IPS-18a (cell line): ENCODE measurements around the gene NOMO2.
"Not testable (repeated sequence)": the region's sequence is repeated elsewhere in the genome, so short reads cannot be mapped to it uniquely, and the experiment has no call there.

Source experiments
- H3K27ac ChIP-seq: one replicate; pipeline ENCODE4 v1.5.1; 2013; ENCODE audit warnings: low read length
- H3K27me3 ChIP-seq: one replicate; pipeline ENCODE4 v1.6.1; 2013; ENCODE audit warnings: mild to moderate bottlenecking, low read length; ENCODE audit not compliant: control insufficient read depth, insufficient read depth
- H3K36me3 ChIP-seq: one replicate; pipeline ENCODE4 v1.6.1; 2013; ENCODE audit warnings: low read depth, low read length; ENCODE audit not compliant: control insufficient read depth
- H3K4me1 ChIP-seq: one replicate; pipeline ENCODE4 v1.6.1; 2013; ENCODE audit warnings: low read depth, low read length; ENCODE audit not compliant: control insufficient read depth
- H3K4me3 ChIP-seq: one replicate; pipeline ENCODE4 v1.5.1; 2013; ENCODE audit warnings: low read length
- H3K9ac ChIP-seq: one replicate; pipeline ENCODE4 v1.6.1; 2013; ENCODE audit warnings: mild to moderate bottlenecking, low read length, moderate library complexity
- H3K9me3 ChIP-seq: one replicate; pipeline ENCODE4 v1.6.1; 2013; ENCODE audit warnings: low read depth, low read length; ENCODE audit not compliant: control insufficient read depth

Gene NOMO2

GRCh38 chr16:18535519-18536168 is 26.3 kb downstream of the NOMO2 start:
- not testable (repeated sequence) for H3K27me3 ChIP-seq, H3K4me1 ChIP-seq, H3K27ac ChIP-seq, H3K4me3 ChIP-seq, H3K9ac ChIP-seq, H3K9me3 ChIP-seq, H3K36me3 ChIP-seq

- H3K4me1 ChIP-seq, H3K36me3 ChIP-seq, H3K4me3 ChIP-seq, H3K27me3 ChIP-seq, H3K9ac ChIP-seq, H3K27ac ChIP-seq, H3K9me3 ChIP-seq: not testable (repeated sequence)
Observed at GRCh38 chr16:18534308-18534707, 27.6 kb downstream of the NOMO2 start.

- not testable (repeated sequence) for H3K9me3 ChIP-seq, H3K27ac ChIP-seq, H3K4me3 ChIP-seq, H3K36me3 ChIP-seq, H3K4me1 ChIP-seq, H3K9ac ChIP-seq, H3K27me3 ChIP-seq
Observed at GRCh38 chr16:18531323-18531722, 30.6 kb downstream of the NOMO2 start.

- H3K4me1 ChIP-seq, H3K27me3 ChIP-seq, H3K9me3 ChIP-seq, H3K9ac ChIP-seq, H3K36me3 ChIP-seq, H3K27ac ChIP-seq, H3K4me3 ChIP-seq: not testable (repeated sequence)
Observed at GRCh38 chr16:18530329-18530728, 31.6 kb downstream of the NOMO2 start.

- not testable (repeated sequence) for H3K36me3 ChIP-seq, H3K27me3 ChIP-seq, H3K27ac ChIP-seq, H3K4me3 ChIP-seq, H3K9ac ChIP-seq, H3K9me3 ChIP-seq, H3K4me1 ChIP-seq
Observed at GRCh38 chr16:18526547-18526946, 35.4 kb downstream of the NOMO2 start.

GRCh38 chr16:18525882-18526482 is 35.9 kb downstream of the NOMO2 start:
- not testable (repeated sequence) for H3K4me3 ChIP-seq, H3K27ac ChIP-seq, H3K36me3 ChIP-seq, H3K27me3 ChIP-seq, H3K4me1 ChIP-seq, H3K9me3 ChIP-seq, H3K9ac ChIP-seq

GRCh38 chr16:18522637-18523036 is 39.3 kb downstream of the NOMO2 start:
- H3K9ac ChIP-seq, H3K27ac ChIP-seq, H3K4me3 ChIP-seq, H3K4me1 ChIP-seq, H3K9me3 ChIP-seq, H3K36me3 ChIP-seq, H3K27me3 ChIP-seq: not testable (repeated sequence)

GRCh38 chr16:18521445-18522181 is 40.3 kb downstream of the NOMO2 start:
- not testable (repeated sequence) for H3K27ac ChIP-seq, H3K27me3 ChIP-seq

GRCh38 chr16:18518536-18519283 is 43.2 kb downstream of the NOMO2 start:
- H3K36me3 ChIP-seq, H3K9ac ChIP-seq, H3K9me3 ChIP-seq, H3K4me1 ChIP-seq, H3K27me3 ChIP-seq, H3K4me3 ChIP-seq, H3K27ac ChIP-seq: not testable (repeated sequence)

More at GRCh38 chr16:18521445-18522181, 40.3 kb downstream of the NOMO2 start:
- H3K9ac ChIP-seq, H3K9me3 ChIP-seq, H3K4me3 ChIP-seq, H3K4me1 ChIP-seq, H3K36me3 ChIP-seq: not testable (repeated sequence)

GRCh38 chr16:18498430-18498829 is 63.5 kb downstream of the NOMO2 start:
- not testable (repeated sequence) for H3K4me1 ChIP-seq, H3K27ac ChIP-seq, H3K9me3 ChIP-seq, H3K36me3 ChIP-seq, H3K4me3 ChIP-seq, H3K9ac ChIP-seq, H3K27me3 ChIP-seq

- H3K9me3 ChIP-seq, H3K9ac ChIP-seq, H3K4me1 ChIP-seq, H3K27ac ChIP-seq, H3K36me3 ChIP-seq, H3K27me3 ChIP-seq, H3K4me3 ChIP-seq: not testable (repeated sequence)
Observed at GRCh38 chr16:18497032-18497431, 64.9 kb downstream of the NOMO2 start.
